ENCODE results near the gene POLE3. TPM values are rescaled to one million over a fixed set of nuclear protein-coding genes. Genes with fewer than 3 reads are reported as not detected.
"Not testable (repeated sequence)": the region's sequence is repeated elsewhere in the genome, so short reads cannot be mapped to it uniquely, and the experiment has no call there.

The POLE3 gene
- total RNA-seq, 2 experiments from 2014 or later: 52.5 to 55.8 TPM

GRCh38 chr9:113381909-113382411 is 28.5 kb downstream of the POLE3 start:
- Mint-ChIP-seq H3K4me3 (no peak overlapping the region), H3K4me1 (peaks cover 11% of the 10 kb centered on the region), H3K27me3 (no peaks in the 10 kb centered on the region), H3K9me3 (no peaks in the 10 kb centered on the region), H3K36me3 (ENCODE audit: low read depth) (peaks cover 6% of the 10 kb centered on the region), H3K27ac (no peak overlapping the region)
- POLR2A ChIA-PET: no interaction called here
- no peak for DNase-seq
- CTCF ChIA-PET: no interaction called here

- H3K4me3 Mint-ChIP-seq; CTCF ChIA-PET; H3K27ac Mint-ChIP-seq; POLR2A ChIA-PET; H3K36me3 Mint-ChIP-seq (ENCODE audit: low read depth); H3K27me3 Mint-ChIP-seq; DNase-seq; H3K9me3 Mint-ChIP-seq: not testable (repeated sequence)
- H3K4me1 Mint-ChIP-seq: peaks cover 11% of the 10 kb centered on the region
Observed at GRCh38 chr9:113381441-113381840, 29.0 kb downstream of the POLE3 start.

GRCh38 chr9:113380869-113381378 is 29.6 kb downstream of the POLE3 start:
- CTCF ChIA-PET: no interaction called here
- Mint-ChIP-seq H3K4me1 (peaks cover 11% of the 10 kb centered on the region), H3K36me3 (ENCODE audit: low read depth) (peaks cover 3% of the 10 kb centered on the region), H3K4me3 (no peak overlapping the region), H3K9me3 (no peaks in the 10 kb centered on the region), H3K27me3 (no peaks in the 10 kb centered on the region), H3K27ac (no peak overlapping the region)
- DNase-seq: no peak
- POLR2A ChIA-PET: no interaction called here

- H3K36me3 Mint-ChIP-seq (ENCODE audit: low read depth); H3K27ac Mint-ChIP-seq; H3K9me3 Mint-ChIP-seq; CTCF ChIA-PET; POLR2A ChIA-PET; DNase-seq; H3K4me3 Mint-ChIP-seq; H3K27me3 Mint-ChIP-seq: not testable (repeated sequence)
- H3K4me1 Mint-ChIP-seq: peaks cover 21% of the 10 kb centered on the region
Observed at GRCh38 chr9:113379829-113380210, 30.7 kb downstream of the POLE3 start.

- DNase-seq, H3K27me3 Mint-ChIP-seq, CTCF ChIA-PET, H3K4me3 Mint-ChIP-seq, H3K9me3 Mint-ChIP-seq, H3K27ac Mint-ChIP-seq, POLR2A ChIA-PET: not testable (repeated sequence)
- H3K36me3 Mint-ChIP-seq (ENCODE audit: low read depth): peaks cover 11% of the 10 kb centered on the region
- H3K4me1 Mint-ChIP-seq: peaks cover 24% of the 10 kb centered on the region
Observed at GRCh38 chr9:113379094-113379828, 31.2 kb downstream of the POLE3 start.

- Mint-ChIP-seq H3K4me1 (peaks cover 24% of the 10 kb centered on the region), H3K4me3 (peak within 1 kb of the TSS; percentile 76), H3K27me3 (no peaks in the 10 kb centered on the region), H3K9me3 (no peaks in the 10 kb centered on the region), H3K36me3 (ENCODE audit: low read depth) (peaks cover 21% of the 10 kb centered on the region), H3K27ac (peak within 1 kb of the TSS; percentile 67)
- peak; percentile 85 for DNase-seq
- ChIA-PET CTCF (interaction anchor here (0.8 to 1.5 kb wide), 7 partner anchors 12 to 281 kb away, joined by 3 to 9 read pairs (median 4); partner anchors contain the start of genes ALAD, C9orf43, CDC26 and POLE3), POLR2A (interaction anchor here (0.7 to 2.3 kb wide), 11 partner anchors 9 to 102 kb away, joined by 3 to 25 read pairs (median 5); partner anchors contain the start of genes ALAD, C9orf43, CDC26 and POLE3)
Observed at GRCh38 chr9:113376634-113377567, 33.6 kb downstream of the POLE3 start, which contains the start of gene HDHD3. Gene HDHD3, minus strand, starts transcription at chr9:113376986. Its CDS starts 2,632 bp downstream, at chr9:113374354.

GRCh38 chr9:113375057-113376023 is 35.1 kb downstream of the POLE3 start:
- peak overlapping the region; percentile 52 for H3K27ac Mint-ChIP-seq
- ChIA-PET POLR2A (interaction anchor here (1.9 to 2.3 kb wide), 3 partner anchors 27 to 35 kb away, joined by 7 to 25 read pairs (median 8); partner anchors contain the start of genes C9orf43, POLE3 and WDR31), CTCF (interaction anchor here (1.0 kb wide), 1 partner anchor 30 kb away, joined by 3 read pairs; no protein-coding TSS in a partner anchor)
- no peak for DNase-seq
- peaks cover 16% of the 10 kb centered on the region for H3K4me1 Mint-ChIP-seq
- peak overlapping the region; percentile 76 for H3K4me3 Mint-ChIP-seq
- H3K36me3 Mint-ChIP-seq (ENCODE audit: low read depth): peaks cover 21% of the 10 kb centered on the region
- no peaks in the 10 kb centered on the region for H3K9me3 Mint-ChIP-seq
- no peaks in the 10 kb centered on the region for H3K27me3 Mint-ChIP-seq

GRCh38 chr9:113373676-113374392 is 36.6 kb downstream of the POLE3 start:
- ChIA-PET POLR2A (interaction anchor here (0.6 to 0.7 kb wide), 2 partner anchors 23 to 98 kb away, joined by 3 read pairs; no protein-coding TSS in a partner anchor), CTCF (no interaction called here)
- no peak overlapping the region for H3K27ac Mint-ChIP-seq
- DNase-seq: no peak
- peaks cover 16% of the 10 kb centered on the region for H3K4me1 Mint-ChIP-seq
- peaks cover 21% of the 10 kb centered on the region for H3K36me3 Mint-ChIP-seq (ENCODE audit: low read depth)
- H3K27me3 Mint-ChIP-seq: no peaks in the 10 kb centered on the region
- H3K4me3 Mint-ChIP-seq: no peak overlapping the region
- no peaks in the 10 kb centered on the region for H3K9me3 Mint-ChIP-seq

DNA sequence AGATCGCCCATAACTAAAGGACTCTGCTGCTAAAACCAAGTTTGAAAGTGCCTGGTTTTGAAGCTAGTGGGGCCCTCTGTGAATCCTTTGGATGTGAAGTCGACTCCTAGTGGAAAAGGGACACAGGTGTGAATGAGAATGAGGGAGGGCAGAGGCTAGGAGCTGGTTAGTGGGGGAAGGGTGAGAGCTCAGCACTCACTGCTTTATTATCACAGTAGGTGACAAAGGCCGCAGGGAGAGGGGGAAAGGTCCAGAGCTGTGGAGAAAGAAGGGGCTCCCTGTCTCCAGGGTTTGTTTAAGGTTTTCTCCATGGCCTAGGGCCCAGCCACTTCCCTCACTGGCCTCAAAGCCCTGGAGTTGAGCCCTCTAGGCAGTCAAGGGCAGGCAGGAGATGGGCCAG is 37.2 kb downstream of the POLE3 start:
- no peaks in the 10 kb centered on the region for H3K27me3 Mint-ChIP-seq
- ChIA-PET POLR2A (interaction anchor here (1.5 kb wide), 1 partner anchor 37 kb away, joined by 3 read pairs; the partner anchor contains the start of genes C9orf43 and POLE3), CTCF (no interaction called here)
- H3K4me3 Mint-ChIP-seq: no peak overlapping the region
- peaks cover 21% of the 10 kb centered on the region for H3K36me3 Mint-ChIP-seq (ENCODE audit: low read depth)
- DNase-seq: no peak
- H3K27ac Mint-ChIP-seq: no peak overlapping the region
- no peaks in the 10 kb centered on the region for H3K9me3 Mint-ChIP-seq
- peaks cover 16% of the 10 kb centered on the region for H3K4me1 Mint-ChIP-seq

GRCh38 chr9:113372059-113372458 is 38.4 kb downstream of the POLE3 start:
- H3K9me3 Mint-ChIP-seq: no peaks in the 10 kb centered on the region
- CTCF ChIA-PET: no interaction called here
- no peak overlapping the region for H3K4me3 Mint-ChIP-seq
- POLR2A ChIA-PET: interaction anchor here (0.9 to 1.5 kb wide), 2 partner anchors 22 to 38 kb away, joined by 3 read pairs; partner anchors contain the start of genes C9orf43 and POLE3
- peaks cover 21% of the 10 kb centered on the region for H3K36me3 Mint-ChIP-seq (ENCODE audit: low read depth)
- H3K27me3 Mint-ChIP-seq: no peaks in the 10 kb centered on the region
- peaks cover 14% of the 10 kb centered on the region for H3K4me1 Mint-ChIP-seq
- DNase-seq: no peak
- no peak overlapping the region for H3K27ac Mint-ChIP-seq

DNA sequence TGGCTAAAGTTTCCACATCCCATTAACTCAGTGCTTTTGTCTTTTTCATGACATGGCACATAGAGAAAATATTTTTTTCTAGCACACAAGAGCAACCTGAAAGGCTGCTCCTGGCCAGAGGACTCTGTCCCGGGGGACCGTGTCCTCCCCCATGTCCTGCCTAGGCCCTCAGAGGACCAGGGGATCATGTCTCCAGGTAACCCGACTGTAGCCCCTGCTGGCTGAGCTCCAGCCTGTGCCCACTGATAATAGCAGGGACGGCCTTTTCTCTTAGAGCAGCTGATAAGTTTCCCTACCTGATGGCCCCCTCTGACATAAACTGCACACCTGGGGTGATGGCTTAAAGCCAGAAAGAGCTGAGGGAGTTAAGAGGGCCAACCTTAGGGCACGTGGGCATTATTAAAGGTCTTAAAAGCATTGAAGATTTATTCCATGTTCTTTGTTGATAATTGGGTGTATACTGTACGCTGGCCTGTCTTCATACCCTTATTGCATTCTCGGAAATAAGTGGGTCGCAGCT is 39.6 kb downstream of the POLE3 start:
- ChIA-PET POLR2A (no interaction called here), CTCF (no interaction called here)
- Mint-ChIP-seq H3K27me3 (no peaks in the 10 kb centered on the region), H3K4me3 (no peak overlapping the region), H3K36me3 (ENCODE audit: low read depth) (peaks cover 21% of the 10 kb centered on the region), H3K9me3 (no peaks in the 10 kb centered on the region), H3K27ac (no peak overlapping the region), H3K4me1 (peaks cover 13% of the 10 kb centered on the region)
- no peak for DNase-seq

Measured in activated CD4-positive, alpha-beta memory T cell treated with anti-CD3 and anti-CD28 coated beads, Interleukin-2, amount 10 ng/mL, durations not matched to agents 7 days and 5 days (primary cell).